NB4 (cell line): ENCODE measurements around the gene ERBB4.

Experiments
- CTCF ChIP-seq: IDR thresholded peaks from one replicate; pipeline ENCODE4 v1.5.1; 2012; ENCODE audit warnings: low read depth, low read length
- MYC ChIP-seq: IDR thresholded peaks from 2 replicates; pipeline ENCODE4 v1.6.1; 2011; ENCODE audit warnings: low read depth, low read length
- POLR2A ChIP-seq: IDR thresholded peaks from 2 replicates; pipeline ENCODE4 v1.6.1; 2011; ENCODE audit warnings: mild to moderate bottlenecking; ENCODE audit not compliant: insufficient read length; ENCODE audit errors: extremely low read depth

GRCh38 chr2:211439011-211439410 is 1099.6 kb downstream of the ERBB4 start:
- TF ChIP-seq CTCF: no peak
- TF ChIP-seq POLR2A: no peak
- TF ChIP-seq MYC: no peak
